ENCODE results near the gene MYO1G.
A peak's percentile ranks its signal among the peaks of the same experiment; 100 is the strongest.
"Not testable (repeated sequence)": the region's sequence is repeated elsewhere in the genome, so short reads cannot be mapped to it uniquely, and the experiment has no call there.

Gene MYO1G

DNA sequence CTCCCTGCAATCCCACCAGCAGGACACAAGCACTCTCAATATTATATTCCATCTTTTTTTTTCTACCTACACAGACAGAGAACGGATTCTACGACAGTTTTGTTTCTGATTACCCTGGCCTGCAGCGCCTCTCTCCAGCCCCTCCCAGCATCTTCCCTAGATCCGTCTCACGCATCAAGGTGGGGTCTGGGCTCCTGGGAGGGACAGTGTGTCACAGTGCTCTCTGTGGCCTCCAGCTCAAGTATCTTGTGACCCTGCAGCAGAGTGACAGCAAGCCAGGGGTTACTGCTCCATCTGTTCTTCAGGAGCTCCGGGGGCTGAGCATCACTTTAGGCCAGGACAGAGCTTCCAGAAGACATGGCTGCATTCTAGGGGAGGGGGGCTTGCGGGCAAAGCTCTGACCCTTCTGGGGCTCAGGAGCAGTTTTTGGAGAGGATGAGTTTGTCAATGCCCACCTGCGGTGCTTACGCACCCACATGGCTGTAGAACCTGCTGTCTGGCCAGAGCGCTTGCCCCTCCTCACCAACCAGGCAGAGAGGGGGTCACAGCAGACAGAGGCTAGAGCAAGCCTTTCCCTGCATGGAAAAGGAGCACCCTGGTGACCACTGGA lies 22.6 kb downstream of the MYO1G start:
- Mint-ChIP-seq H3K27ac (no peak overlapping the region), H3K4me1 (ENCODE audit: low read depth) (peaks cover 15% of the 10 kb centered on the region), H3K36me3 (no peaks in the 10 kb centered on the region), H3K4me3 (no peak overlapping the region), H3K27me3 (no peaks in the 10 kb centered on the region), H3K9me3 (ENCODE audit: low read depth) (no peaks in the 10 kb centered on the region)

DNA sequence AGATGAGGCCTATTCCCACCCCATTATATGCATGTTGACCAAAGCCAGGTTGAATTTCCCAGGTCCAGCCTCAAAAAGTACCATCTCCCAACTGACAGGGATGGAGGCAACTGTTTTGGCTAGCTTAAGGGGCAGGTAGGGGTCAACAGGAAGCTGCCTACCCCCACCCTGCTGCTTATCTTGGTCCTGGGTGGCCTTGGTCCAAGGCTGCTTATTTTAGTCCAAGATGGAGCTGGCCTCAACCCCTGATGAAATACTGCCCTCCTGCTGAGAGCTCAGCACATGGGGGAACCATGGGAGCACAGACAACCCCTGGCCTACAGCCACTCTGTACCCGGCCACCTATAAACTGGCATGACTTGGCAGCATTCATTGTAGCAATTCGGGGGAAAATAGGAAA lies 23.1 kb downstream of the MYO1G start:
- H3K36me3 Mint-ChIP-seq = no peaks in the 10 kb centered on the region
- H3K4me1 Mint-ChIP-seq (ENCODE audit: low read depth) = peaks cover 15% of the 10 kb centered on the region
- no peaks in the 10 kb centered on the region for H3K9me3 Mint-ChIP-seq (ENCODE audit: low read depth)
- no peak overlapping the region for H3K4me3 Mint-ChIP-seq
- no peaks in the 10 kb centered on the region for H3K27me3 Mint-ChIP-seq
- peak overlapping the region; percentile 41 for H3K27ac Mint-ChIP-seq

DNA sequence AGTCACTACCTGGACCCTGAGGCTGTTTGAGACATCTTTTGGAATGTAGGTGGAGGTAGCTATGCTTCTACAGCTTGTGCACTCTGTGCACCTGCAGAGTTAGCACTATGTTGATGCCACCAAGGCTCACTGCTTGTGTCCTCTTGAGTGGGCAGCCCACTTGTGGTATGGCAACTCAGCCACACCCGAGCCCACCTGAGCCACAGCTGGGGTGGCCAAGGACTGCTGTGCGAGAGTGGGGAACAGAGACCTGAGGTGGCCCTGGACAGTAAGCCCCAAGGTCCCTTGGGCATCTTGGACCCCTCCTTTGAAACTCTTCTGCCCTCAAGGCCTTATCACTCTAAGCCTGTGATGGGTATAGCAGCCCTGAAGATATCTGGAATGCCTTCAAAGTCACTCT lies 25.7 kb downstream of the MYO1G start:
- H3K4me3 Mint-ChIP-seq = no peak overlapping the region
- H3K4me1 Mint-ChIP-seq (ENCODE audit: low read depth) = no peaks in the 10 kb centered on the region
- no peak overlapping the region for H3K27ac Mint-ChIP-seq
- no peaks in the 10 kb centered on the region for H3K36me3 Mint-ChIP-seq
- H3K27me3 Mint-ChIP-seq = no peaks in the 10 kb centered on the region
- H3K9me3 Mint-ChIP-seq (ENCODE audit: low read depth) = no peaks in the 10 kb centered on the region

DNA sequence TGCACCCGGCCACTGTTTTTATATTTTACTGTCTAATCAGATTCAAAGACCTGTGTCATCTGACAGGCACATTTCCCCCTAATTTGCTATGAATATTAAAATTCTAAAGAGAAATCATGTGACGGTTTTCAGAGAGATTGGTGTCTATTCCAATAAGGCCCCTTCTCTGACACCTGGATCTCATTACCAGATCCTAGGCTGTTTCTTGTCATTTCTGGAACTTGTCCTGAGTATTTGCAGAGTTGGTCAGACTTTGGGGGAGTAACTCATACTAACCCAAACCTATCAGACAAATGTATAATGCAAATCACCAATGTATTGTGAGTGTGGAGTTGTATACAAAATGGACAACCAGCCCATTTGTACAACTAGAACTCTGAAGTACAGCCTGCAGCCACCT lies 29.5 kb downstream of the MYO1G start:
- H3K27ac Mint-ChIP-seq = no peak overlapping the region
- H3K4me3 Mint-ChIP-seq = no peak overlapping the region
- no peaks in the 10 kb centered on the region for H3K9me3 Mint-ChIP-seq (ENCODE audit: low read depth)
- no peaks in the 10 kb centered on the region for H3K36me3 Mint-ChIP-seq
- H3K4me1 Mint-ChIP-seq (ENCODE audit: low read depth) = no peaks in the 10 kb centered on the region
- no peaks in the 10 kb centered on the region for H3K27me3 Mint-ChIP-seq

DNA sequence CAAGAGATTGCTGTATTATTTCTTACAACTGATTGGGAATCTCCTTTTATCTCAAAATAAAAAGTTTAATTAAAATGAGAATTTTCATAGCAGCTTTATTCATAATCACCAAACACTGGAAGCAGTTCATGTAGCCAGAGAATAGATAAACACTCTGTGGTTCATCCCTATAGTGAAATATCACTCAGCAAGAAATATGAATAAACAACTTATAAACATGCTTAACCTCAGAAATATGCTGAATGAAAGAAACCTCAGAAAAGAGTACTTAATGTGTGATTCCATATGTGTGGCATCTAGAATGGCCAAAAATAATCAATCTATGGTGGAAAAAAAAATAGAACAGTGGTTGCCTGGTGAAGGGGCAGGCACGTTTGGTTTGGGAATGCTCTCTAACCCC lies 33.3 kb downstream of the MYO1G start:
- Mint-ChIP-seq H3K27ac (no peak overlapping the region), H3K27me3 (peaks cover 2% of the 10 kb centered on the region), H3K4me1 (ENCODE audit: low read depth) (no peaks in the 10 kb centered on the region), H3K9me3 (ENCODE audit: low read depth) (no peaks in the 10 kb centered on the region), H3K36me3 (no peaks in the 10 kb centered on the region), H3K4me3 (no peak overlapping the region)

DNA sequence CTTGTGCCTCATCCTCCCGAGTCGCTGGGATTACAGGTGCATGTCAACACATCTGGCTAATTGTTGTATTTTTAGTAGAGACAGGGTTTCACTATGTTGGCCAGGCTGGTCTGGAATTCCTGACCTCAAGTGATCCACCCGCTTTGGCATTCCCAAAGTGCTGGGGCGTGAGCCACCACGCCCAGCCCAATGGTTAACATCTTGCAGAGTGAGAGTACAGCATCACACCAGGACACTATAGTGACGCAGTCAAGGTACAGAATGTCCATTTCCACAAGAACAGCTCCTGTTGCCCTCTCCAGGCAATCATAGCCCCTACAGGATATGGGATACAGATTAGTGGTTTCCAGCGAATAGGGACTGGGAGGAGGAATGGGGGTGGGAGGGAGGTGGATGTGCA lies 34.0 kb downstream of the MYO1G start:
- Mint-ChIP-seq H3K27ac (no peak overlapping the region), H3K9me3 (ENCODE audit: low read depth) (no peaks in the 10 kb centered on the region), H3K4me3 (no peak overlapping the region), H3K36me3 (no peaks in the 10 kb centered on the region), H3K4me1 (ENCODE audit: low read depth) (no peaks in the 10 kb centered on the region), H3K27me3 (peaks cover 2% of the 10 kb centered on the region)

DNA sequence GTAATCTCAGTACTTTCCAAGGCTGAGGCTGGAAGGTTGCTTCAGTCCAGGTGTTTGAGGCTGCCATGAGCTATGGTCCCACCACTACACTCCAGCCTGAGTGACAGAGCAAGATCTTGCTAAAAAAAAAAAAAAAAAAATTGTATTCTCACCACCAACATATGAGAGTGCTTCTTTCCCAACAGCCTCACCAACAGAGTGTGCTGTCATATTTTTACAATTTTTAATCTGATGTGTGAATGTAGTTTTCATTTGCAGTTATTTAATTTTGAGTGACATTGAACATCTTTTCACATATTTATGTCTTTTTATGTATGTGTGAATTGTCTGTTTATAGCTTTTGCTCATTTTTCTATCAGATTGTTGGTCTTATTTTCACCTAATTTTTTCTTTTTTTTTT lies 35.2 kb downstream of the MYO1G start:
- no peaks in the 10 kb centered on the region for H3K36me3 Mint-ChIP-seq
- no peaks in the 10 kb centered on the region for H3K4me1 Mint-ChIP-seq (ENCODE audit: low read depth)
- H3K27me3 Mint-ChIP-seq = peaks cover 2% of the 10 kb centered on the region
- no peak overlapping the region for H3K27ac Mint-ChIP-seq
- H3K9me3 Mint-ChIP-seq (ENCODE audit: low read depth) = no peaks in the 10 kb centered on the region
- no peak overlapping the region for H3K4me3 Mint-ChIP-seq

DNA sequence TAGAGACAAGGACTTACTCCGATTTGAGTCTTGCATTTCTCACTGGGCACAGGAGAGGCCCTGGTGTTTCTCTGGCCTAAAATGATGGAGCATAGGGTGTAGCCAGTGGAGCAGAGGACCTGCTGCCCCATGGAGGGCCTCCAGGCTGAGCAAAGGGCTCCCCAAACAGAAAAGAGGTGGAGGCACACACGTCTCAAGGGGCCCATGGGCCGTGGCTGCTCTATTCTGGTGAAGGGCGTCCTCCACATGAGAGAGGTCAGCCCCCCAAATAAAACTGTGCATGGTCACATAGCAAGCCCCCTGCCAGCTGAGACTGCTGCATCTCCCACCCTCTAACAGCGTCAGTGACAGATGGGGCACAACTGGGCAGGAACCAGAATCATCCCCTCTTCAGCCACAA lies 41.4 kb downstream of the MYO1G start:
- H3K27me3 Mint-ChIP-seq = no peaks in the 10 kb centered on the region
- H3K9me3 Mint-ChIP-seq (ENCODE audit: low read depth) = no peaks in the 10 kb centered on the region
- no peak overlapping the region for H3K4me3 Mint-ChIP-seq
- H3K4me1 Mint-ChIP-seq (ENCODE audit: low read depth) = no peaks in the 10 kb centered on the region
- H3K27ac Mint-ChIP-seq = no peak overlapping the region
- H3K36me3 Mint-ChIP-seq = no peaks in the 10 kb centered on the region

DNA sequence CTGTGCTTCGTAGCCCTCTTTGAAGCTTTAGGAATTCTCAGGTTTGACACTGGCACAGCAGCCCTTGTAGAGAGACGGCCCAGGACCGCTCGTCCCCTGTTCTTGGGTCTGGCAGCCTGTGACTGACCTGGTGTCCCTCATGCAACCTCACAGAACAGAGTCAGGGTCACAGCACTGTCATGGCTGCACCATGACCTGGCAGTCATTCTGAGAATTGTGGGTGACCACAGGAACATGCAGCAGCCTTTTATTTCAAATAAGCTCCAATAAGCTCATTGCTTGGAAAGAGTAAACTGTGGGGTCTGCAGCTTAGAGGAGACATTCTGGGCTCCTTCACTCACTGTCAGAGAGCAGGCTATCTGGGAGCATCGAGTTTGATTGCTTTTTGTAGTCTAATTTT lies 42.5 kb downstream of the MYO1G start:
- H3K27me3 Mint-ChIP-seq = no peaks in the 10 kb centered on the region
- no peaks in the 10 kb centered on the region for H3K9me3 Mint-ChIP-seq (ENCODE audit: low read depth)
- no peaks in the 10 kb centered on the region for H3K36me3 Mint-ChIP-seq
- no peaks in the 10 kb centered on the region for H3K4me1 Mint-ChIP-seq (ENCODE audit: low read depth)
- no peak overlapping the region for H3K27ac Mint-ChIP-seq
- H3K4me3 Mint-ChIP-seq = no peak overlapping the region

DNA sequence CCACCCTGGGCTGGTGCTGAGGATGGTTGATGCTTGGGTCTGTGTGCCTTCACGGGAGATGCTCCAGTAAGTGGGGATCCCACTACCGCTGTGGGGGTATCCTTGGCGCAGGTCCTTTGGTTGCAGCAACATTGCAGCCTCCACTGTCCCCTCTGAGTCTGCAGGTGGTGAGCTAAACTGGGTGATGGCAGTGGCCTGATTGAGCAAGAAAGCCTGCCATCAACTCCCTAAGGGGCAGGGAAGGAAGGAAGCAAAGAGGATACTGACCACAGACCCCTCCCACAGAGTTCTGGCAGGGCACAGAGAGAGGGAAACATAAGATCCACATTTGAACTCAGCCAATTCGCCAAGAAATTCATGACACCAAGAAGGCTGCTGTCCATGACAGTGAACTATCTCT lies 43.2 kb downstream of the MYO1G start:
- Mint-ChIP-seq H3K36me3 (no peaks in the 10 kb centered on the region), H3K27me3 (no peaks in the 10 kb centered on the region), H3K27ac (no peak overlapping the region), H3K4me1 (ENCODE audit: low read depth) (no peaks in the 10 kb centered on the region), H3K4me3 (no peak overlapping the region), H3K9me3 (ENCODE audit: low read depth) (no peaks in the 10 kb centered on the region)

DNA sequence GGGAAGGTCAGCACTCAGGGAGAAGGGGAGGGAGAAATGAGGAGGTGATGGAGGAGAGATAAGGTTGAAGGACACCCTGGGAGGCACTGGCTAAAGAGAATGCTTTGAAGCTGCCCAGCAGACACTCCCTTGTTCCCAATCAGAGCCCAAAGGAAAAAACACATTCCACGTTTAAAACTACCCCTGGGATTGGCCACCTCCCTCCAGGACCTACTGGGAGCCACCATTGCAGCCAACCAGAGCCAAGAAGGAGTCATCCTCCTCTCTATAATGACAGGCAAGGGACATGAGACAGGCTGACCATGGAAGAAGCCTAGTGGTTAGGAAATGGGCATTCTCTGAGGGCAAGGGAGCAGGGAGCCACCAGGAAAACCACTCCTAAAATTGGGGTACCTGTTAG lies 43.8 kb downstream of the MYO1G start:
- Mint-ChIP-seq H3K4me1 (ENCODE audit: low read depth) (no peaks in the 10 kb centered on the region), H3K27me3 (no peaks in the 10 kb centered on the region), H3K9me3 (ENCODE audit: low read depth) (no peaks in the 10 kb centered on the region), H3K27ac (no peak overlapping the region), H3K4me3 (no peak overlapping the region), H3K36me3 (no peaks in the 10 kb centered on the region)

DNA sequence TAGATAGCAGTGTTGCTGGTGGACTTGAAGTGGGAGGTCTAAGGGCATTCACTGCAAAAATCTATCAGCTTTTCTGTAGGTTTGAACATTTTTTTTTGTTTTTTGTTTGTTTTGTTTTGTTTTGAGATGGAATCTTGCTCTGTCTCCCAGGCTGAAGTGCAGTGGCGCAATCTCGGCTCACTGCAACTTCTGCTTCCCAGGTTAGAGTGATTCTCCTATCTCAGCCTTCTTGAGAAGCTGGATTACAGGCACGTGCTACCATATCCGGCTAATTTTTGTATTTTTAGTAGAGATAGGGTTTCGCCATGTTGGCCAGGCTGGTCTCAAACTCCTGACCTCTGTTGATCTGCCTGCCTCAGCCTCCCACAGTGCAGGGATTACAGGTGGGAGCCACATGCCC lies 44.3 kb downstream of the MYO1G start:
- H3K27me3 Mint-ChIP-seq; H3K36me3 Mint-ChIP-seq; H3K27ac Mint-ChIP-seq; H3K4me1 Mint-ChIP-seq (ENCODE audit: low read depth); H3K4me3 Mint-ChIP-seq; H3K9me3 Mint-ChIP-seq (ENCODE audit: low read depth): not testable (repeated sequence)

DNA sequence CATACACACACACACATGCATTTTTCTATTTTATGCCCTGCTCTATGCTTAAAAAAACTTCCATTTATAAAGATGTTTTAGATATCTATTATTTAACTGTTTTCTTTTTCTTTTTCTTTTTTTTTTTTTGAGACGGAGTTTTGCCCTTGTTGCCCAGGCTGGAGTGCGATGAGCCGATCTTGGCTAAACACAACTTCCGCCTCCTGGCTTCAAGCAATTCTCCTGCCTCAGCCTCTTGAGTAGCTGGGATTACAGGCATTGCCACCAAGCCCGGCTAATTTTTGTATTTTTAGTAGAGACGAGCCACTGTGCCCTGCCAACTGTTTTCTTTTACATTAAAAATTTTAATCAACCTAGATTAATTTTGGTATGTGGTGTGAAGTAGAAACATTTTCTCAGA lies 47.9 kb downstream of the MYO1G start:
- no peaks in the 10 kb centered on the region for H3K36me3 Mint-ChIP-seq
- H3K27ac Mint-ChIP-seq = no peak overlapping the region
- no peaks in the 10 kb centered on the region for H3K4me1 Mint-ChIP-seq (ENCODE audit: low read depth)
- no peaks in the 10 kb centered on the region for H3K9me3 Mint-ChIP-seq (ENCODE audit: low read depth)
- H3K4me3 Mint-ChIP-seq = no peak overlapping the region
- H3K27me3 Mint-ChIP-seq = peaks cover 3% of the 10 kb centered on the region

DNA sequence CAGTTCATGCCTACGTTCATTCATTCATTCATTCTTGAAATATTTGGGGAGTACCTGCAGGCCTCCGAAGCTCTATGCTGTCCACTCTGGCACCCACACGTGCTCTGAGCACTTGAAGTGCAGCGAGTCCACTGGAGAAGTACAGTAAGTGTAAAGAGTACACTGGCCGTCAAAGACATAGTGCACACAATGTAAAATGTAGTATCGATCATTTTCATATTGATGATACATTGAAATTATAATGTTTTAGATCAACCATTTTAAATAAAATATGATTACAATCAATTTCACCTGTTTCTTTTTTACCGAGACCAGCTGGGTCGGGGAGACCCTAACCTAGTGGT lies 56.5 kb downstream of the MYO1G start:
- no peaks in the 10 kb centered on the region for H3K9me3 Mint-ChIP-seq (ENCODE audit: low read depth)
- no peak overlapping the region for H3K4me3 Mint-ChIP-seq
- H3K27me3 Mint-ChIP-seq = no peaks in the 10 kb centered on the region
- no peaks in the 10 kb centered on the region for H3K36me3 Mint-ChIP-seq
- H3K4me1 Mint-ChIP-seq (ENCODE audit: low read depth) = peaks cover 16% of the 10 kb centered on the region
- H3K27ac Mint-ChIP-seq = no peak overlapping the region

DNA sequence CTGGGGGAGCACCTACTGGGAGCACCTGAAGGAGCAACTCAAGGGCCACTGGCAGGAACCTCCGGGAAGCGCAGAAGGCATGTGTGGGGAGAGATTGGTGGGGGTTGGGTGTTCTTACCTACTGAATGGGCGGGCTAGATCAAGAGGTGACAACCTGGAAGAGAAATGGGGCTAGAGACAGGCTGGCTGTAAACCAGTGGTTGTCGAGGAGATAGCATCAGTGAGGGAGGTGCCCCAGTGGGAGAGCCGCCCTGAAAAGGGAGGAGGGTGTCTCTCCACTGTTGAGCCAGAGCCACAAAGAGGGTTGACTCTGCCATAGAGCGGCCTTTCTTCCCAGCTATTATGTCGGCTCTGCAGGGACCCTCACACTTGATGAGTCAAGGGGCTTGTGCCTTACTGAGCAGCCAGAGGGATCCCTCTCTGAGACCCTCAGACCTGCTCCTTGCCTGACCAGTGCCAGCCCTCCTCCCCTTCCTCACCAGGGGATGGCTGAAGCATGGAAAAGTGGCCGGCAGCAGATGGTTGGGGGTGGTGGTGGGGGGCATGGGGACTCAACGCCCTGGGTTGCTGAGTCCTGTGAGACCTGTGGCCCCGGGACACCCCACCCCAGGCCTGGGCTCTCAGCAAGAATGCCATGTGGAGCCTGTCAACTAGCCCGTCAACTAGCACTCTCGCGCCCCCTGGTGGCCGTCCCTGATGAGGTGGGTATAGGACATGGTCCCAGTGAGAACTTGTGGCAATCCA lies 57.0 kb downstream of the MYO1G start:
- Mint-ChIP-seq H3K4me3 (no peak overlapping the region), H3K27me3 (no peaks in the 10 kb centered on the region), H3K9me3 (ENCODE audit: low read depth) (no peaks in the 10 kb centered on the region), H3K4me1 (ENCODE audit: low read depth) (peaks cover 16% of the 10 kb centered on the region), H3K36me3 (no peaks in the 10 kb centered on the region), H3K27ac (peak overlapping the region; percentile 66)

DNA sequence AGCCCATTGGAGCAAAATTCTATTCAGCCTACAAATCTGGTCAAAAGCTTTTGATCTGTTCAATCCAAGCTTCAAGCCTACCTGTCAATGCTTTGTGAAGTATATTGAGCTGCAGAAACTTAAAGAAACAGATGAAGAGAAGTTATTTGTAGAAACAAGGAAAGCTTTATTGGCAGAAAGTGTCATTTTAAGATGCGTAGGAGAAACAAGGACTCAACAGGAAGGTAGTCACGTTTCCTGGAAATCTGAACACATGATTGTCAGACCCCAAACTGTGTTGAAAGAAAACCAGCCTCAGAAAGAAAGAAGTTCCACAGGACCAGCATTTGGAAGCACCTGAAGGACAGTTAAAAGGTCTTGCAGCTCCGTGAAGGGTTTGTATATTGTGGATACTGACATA lies 58.7 kb downstream of the MYO1G start:
- H3K4me1 Mint-ChIP-seq (ENCODE audit: low read depth) = peaks cover 21% of the 10 kb centered on the region
- H3K36me3 Mint-ChIP-seq = no peaks in the 10 kb centered on the region
- no peaks in the 10 kb centered on the region for H3K9me3 Mint-ChIP-seq (ENCODE audit: low read depth)
- peak overlapping the region; percentile 66 for H3K27ac Mint-ChIP-seq
- peak overlapping the region; percentile 7 for H3K4me3 Mint-ChIP-seq
- no peaks in the 10 kb centered on the region for H3K27me3 Mint-ChIP-seq
